Measurements from ENCODE around the gene ZNF749. TPM values are rescaled to one million over a fixed set of nuclear protein-coding genes. Genes with fewer than 3 reads are reported as not detected.

The ZNF749 gene
- 20.9 and 43.4 TPM in 2 replicates for total RNA-seq (2014; rRNA removed; shearing (Covaris generic); ENCODE audit: low replicate concordance)

DNA sequence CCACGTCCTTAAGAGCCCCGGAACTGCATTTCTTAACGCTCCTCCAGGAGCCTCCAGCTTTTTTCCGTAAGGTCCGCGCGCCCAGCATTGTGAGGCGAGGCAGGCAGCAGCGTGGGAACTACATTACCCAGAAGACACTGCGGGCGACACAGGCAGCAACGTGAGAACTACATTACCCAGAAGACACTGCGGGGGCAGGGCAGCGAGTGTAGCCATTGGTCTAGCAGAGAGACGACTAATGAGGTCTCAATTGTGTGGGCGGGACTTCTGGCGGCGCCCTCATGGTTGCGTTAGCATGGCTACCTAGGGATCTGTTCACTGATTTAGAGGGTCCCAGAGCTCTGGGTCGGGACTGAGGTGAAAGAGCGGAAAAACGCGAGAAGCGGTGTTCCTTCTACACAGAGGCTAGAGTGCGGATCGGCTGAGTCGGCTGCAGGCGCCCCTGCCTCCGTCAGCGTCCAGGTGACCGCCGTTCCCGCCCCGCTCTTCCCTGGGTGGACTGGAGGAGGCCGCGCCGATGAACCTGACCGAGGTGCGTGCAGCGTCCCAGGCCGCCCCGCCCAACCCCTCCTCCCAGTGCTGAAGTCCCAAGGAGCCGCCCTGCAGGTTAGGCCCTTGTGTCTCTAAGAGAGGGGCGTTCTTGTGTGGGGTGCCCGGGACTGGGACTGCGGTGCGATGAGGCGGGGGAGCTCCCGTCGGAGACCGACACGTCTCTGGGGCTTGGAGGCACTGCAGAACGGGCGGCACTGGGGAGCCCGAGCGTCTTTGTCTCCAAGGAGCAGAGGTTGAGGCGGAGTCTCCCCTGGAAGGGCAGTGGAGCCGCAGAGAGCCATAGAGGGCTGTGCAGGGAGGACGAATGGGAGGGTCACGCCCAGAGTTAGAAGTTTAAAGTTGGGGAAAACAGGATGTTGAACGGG is at the start of gene ZNF749:
Gene ZNF749, plus strand, starts transcription at position 264 of the 917 bp plus-strand sequence. Its CDS starts 254 bp downstream, at position 518.
- Histone ChIP-seq H2AFZ (ENCODE audit: low read length) (peak within 1 kb of the TSS; percentile 89), H4K20me1 (ENCODE audit: insufficient read depth, low read depth, low read length) (no peaks in the 10 kb centered on the region), H3K27me3 (ENCODE audit: low read length) (no peaks in the 10 kb centered on the region), H3K36me3 (ENCODE audit: insufficient read depth, low read length) (peaks cover 46% of the 10 kb centered on the region), H3K79me2 (ENCODE audit: low read length) (peaks cover 50% of the 10 kb centered on the region), H3K4me3 (ENCODE audit: low read length) (peak within 1 kb of the TSS; percentile 85), H3K27ac (ENCODE audit: low read length) (peak within 1 kb of the TSS; percentile 9; the same call in 1 of the 2 replicates), H3K9ac (ENCODE audit: low read length) (peak within 1 kb of the TSS; percentile 82), H3K4me2 (ENCODE audit: low read depth, low read length, poor library complexity, severe bottlenecking) (peak within 1 kb of the TSS; percentile 86), H3K9me2 (replicated peaks; ENCODE audit: insufficient read depth, low read length) (no peaks in the 10 kb centered on the region), H3K4me1 (ENCODE audit: low read length) (peaks cover 17% of the 10 kb centered on the region), H3K9me3 (ENCODE audit: low read length) (peaks cover 26% of the 10 kb centered on the region)
- DNase-seq = peak; percentile 100

DNA sequence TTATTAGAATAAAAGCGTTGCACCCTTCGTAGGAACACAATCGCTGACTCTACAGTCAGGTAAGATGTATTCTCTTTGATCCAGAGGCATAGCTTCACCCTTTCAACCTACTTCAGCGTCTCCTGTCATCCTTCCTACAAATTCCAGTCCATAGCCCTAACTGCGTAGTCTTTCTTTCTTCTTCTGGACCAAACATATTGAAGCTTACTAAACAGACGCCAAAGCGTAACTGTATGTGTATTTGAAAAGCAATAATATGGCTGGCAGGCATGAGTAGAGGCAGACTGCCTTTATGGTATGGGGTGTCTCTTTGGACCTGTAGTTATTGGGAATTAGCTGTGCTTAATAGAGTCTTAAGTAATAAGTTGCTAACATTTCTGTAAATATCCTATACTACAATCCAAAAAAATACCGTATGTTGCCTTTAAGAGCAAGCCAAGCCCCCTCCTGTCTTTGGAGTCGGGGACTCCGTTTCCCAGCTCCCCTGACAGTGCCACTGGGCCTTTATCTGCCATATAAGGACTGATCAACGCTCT is 45.9 kb upstream of the ZNF749 start:
- Histone ChIP-seq H3K4me3 (ENCODE audit: low read length) (peak overlapping the region; percentile 82), H3K9me2 (replicated peaks; ENCODE audit: insufficient read depth, low read length) (no peaks in the 10 kb centered on the region), H3K9ac (ENCODE audit: low read length) (peak overlapping the region; percentile 55), H3K27ac (ENCODE audit: low read length) (peak overlapping the region; percentile 38), H3K27me3 (ENCODE audit: low read length) (no peaks in the 10 kb centered on the region), H4K20me1 (ENCODE audit: insufficient read depth, low read depth, low read length) (no peaks in the 10 kb centered on the region), H3K9me3 (ENCODE audit: low read length) (peaks cover 38% of the 10 kb centered on the region), H3K36me3 (ENCODE audit: insufficient read depth, low read length) (peaks cover 21% of the 10 kb centered on the region), H2AFZ (ENCODE audit: low read length) (peak overlapping the region; percentile 61), H3K4me2 (ENCODE audit: low read depth, low read length, poor library complexity, severe bottlenecking) (peak overlapping the region; percentile 75), H3K79me2 (ENCODE audit: low read length) (peaks cover 42% of the 10 kb centered on the region), H3K4me1 (ENCODE audit: low read length) (peaks cover 17% of the 10 kb centered on the region)
- no peak for DNase-seq

DNA sequence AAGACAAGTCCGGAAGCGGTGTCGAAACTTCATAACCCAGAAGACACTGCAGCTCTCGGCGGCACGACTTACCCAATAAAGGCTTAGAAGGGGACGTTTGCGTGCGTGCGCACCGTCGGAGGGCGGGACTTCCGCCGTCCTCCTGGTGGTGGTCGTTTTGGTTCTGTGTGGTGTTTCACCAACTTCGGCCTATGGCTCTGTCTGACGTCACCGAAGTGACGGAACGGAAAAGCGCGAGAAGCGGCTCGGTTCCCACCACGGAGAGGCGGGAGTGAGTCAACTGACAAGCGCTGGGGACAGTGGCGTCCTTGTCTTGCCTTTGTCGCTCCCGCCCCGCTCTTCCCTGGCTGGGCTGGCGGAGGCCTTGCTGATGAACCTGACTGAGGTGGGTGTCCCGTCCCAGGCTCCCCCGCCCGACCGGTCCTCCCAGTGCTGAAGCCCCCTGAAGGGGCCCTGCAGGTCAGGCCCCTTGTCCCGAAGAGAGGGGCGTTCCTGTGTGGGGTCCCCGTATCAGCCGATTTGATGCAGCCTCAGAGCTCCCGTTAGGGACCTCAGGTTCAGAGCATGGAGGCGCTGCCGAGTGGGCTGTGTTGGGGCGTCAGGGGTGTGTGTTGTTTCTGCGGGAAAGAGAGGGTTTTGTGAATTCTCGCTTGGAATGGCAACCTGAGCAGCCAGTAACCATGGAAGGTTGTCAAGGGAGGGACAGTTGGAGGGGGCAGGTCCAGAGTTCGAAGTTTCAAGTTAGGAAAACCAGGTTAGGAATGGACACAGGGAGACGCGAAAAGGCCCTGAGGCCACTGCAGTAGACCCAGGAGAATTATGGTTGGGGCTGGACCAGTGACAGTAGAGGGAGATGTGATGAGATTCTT is 45.2 kb upstream of the ZNF749 start, which contains the start of gene ZNF548:
Gene ZNF548, plus strand, starts transcription at position 125 of the 869 bp plus-strand sequence. Its CDS starts 246 bp downstream, at position 371.
- DNase-seq = peak; percentile 100
- H3K9me2 ChIP-seq (replicated peaks; ENCODE audit: insufficient read depth, low read length) = no peaks in the 10 kb centered on the region
- H3K9ac ChIP-seq (ENCODE audit: low read length) = peak within 1 kb of the TSS; percentile 86
- H4K20me1 ChIP-seq (ENCODE audit: insufficient read depth, low read depth, low read length) = no peaks in the 10 kb centered on the region
- H2AFZ ChIP-seq (ENCODE audit: low read length) = peak within 1 kb of the TSS; percentile 70
- H3K36me3 ChIP-seq (ENCODE audit: insufficient read depth, low read length) = peaks cover 25% of the 10 kb centered on the region
- H3K27me3 ChIP-seq (ENCODE audit: low read length) = no peaks in the 10 kb centered on the region
- H3K4me1 ChIP-seq (ENCODE audit: low read length) = peaks cover 17% of the 10 kb centered on the region
- peak within 1 kb of the TSS; percentile 82 for H3K4me3 ChIP-seq (ENCODE audit: low read length)
- H3K9me3 ChIP-seq (ENCODE audit: low read length) = peaks cover 38% of the 10 kb centered on the region
- H3K4me2 ChIP-seq (ENCODE audit: low read depth, low read length, poor library complexity, severe bottlenecking) = peak within 1 kb of the TSS; percentile 75
- peaks cover 46% of the 10 kb centered on the region for H3K79me2 ChIP-seq (ENCODE audit: low read length)
- peak within 1 kb of the TSS; percentile 48 for H3K27ac ChIP-seq (ENCODE audit: low read length)

DNA sequence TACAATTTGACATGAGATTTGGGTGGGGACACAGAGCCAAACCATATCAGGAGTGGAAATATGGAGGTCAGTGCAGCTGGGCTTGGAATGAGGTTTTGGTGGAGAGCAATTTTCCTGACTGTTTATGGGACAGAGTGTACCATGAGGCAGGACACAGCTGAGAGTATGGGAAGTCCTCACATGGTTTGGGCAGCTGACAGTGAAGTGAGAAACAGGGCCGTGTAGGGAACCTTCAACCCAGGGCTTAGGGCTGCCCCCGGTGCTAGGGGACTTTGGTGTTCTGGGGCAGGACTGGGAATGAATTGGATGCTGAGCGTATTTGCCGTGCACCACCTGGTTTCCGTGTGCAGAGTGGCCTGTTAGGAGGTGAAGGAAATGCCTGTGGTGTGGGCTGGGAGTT is 39.4 kb upstream of the ZNF749 start:
- no peak overlapping the region for H3K27ac ChIP-seq (ENCODE audit: low read length)
- no peaks in the 10 kb centered on the region for H4K20me1 ChIP-seq (ENCODE audit: insufficient read depth, low read depth, low read length)
- no peaks in the 10 kb centered on the region for H3K9me2 ChIP-seq (replicated peaks; ENCODE audit: insufficient read depth, low read length)
- no peak overlapping the region for H2AFZ ChIP-seq (ENCODE audit: low read length)
- H3K4me1 ChIP-seq (ENCODE audit: low read length) = peaks cover 6% of the 10 kb centered on the region
- DNase-seq = no peak
- no peaks in the 10 kb centered on the region for H3K27me3 ChIP-seq (ENCODE audit: low read length)
- H3K4me3 ChIP-seq (ENCODE audit: low read length) = no peak overlapping the region
- H3K79me2 ChIP-seq (ENCODE audit: low read length) = peaks cover 54% of the 10 kb centered on the region
- no peak overlapping the region for H3K9ac ChIP-seq (ENCODE audit: low read length)
- H3K4me2 ChIP-seq (ENCODE audit: low read depth, low read length, poor library complexity, severe bottlenecking) = no peak overlapping the region
- H3K36me3 ChIP-seq (ENCODE audit: insufficient read depth, low read length) = peaks cover 76% of the 10 kb centered on the region
- peaks cover 59% of the 10 kb centered on the region for H3K9me3 ChIP-seq (ENCODE audit: low read length)

DNA sequence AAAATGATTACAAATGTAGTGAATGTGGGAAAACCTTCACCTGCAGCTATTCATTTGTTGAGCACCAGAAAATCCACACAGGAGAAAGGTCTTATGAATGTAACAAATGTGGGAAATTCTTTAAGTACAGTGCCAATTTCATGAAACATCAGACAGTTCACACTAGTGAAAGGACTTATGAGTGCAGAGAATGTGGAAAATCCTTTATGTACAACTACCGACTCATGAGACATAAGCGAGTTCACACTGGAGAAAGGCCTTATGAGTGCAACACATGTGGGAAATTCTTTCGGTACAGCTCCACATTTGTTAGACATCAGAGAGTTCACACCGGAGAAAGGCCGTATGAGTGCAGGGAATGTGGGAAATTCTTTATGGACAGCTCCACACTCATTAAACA is 36.3 kb upstream of the ZNF749 start:
- Histone ChIP-seq H3K27ac (ENCODE audit: low read length) (no peak overlapping the region), H3K36me3 (ENCODE audit: insufficient read depth, low read length) (peaks cover 81% of the 10 kb centered on the region), H3K9me3 (ENCODE audit: low read length) (peaks cover 62% of the 10 kb centered on the region), H4K20me1 (ENCODE audit: insufficient read depth, low read depth, low read length) (no peaks in the 10 kb centered on the region), H2AFZ (ENCODE audit: low read length) (no peak overlapping the region), H3K27me3 (ENCODE audit: low read length) (no peaks in the 10 kb centered on the region), H3K4me1 (ENCODE audit: low read length) (peaks cover 3% of the 10 kb centered on the region), H3K9me2 (replicated peaks; ENCODE audit: insufficient read depth, low read length) (no peaks in the 10 kb centered on the region), H3K4me3 (ENCODE audit: low read length) (no peak overlapping the region), H3K4me2 (ENCODE audit: low read depth, low read length, poor library complexity, severe bottlenecking) (no peak overlapping the region), H3K9ac (ENCODE audit: low read length) (no peak overlapping the region), H3K79me2 (ENCODE audit: low read length) (peaks cover 25% of the 10 kb centered on the region)
- no peak for DNase-seq

DNA sequence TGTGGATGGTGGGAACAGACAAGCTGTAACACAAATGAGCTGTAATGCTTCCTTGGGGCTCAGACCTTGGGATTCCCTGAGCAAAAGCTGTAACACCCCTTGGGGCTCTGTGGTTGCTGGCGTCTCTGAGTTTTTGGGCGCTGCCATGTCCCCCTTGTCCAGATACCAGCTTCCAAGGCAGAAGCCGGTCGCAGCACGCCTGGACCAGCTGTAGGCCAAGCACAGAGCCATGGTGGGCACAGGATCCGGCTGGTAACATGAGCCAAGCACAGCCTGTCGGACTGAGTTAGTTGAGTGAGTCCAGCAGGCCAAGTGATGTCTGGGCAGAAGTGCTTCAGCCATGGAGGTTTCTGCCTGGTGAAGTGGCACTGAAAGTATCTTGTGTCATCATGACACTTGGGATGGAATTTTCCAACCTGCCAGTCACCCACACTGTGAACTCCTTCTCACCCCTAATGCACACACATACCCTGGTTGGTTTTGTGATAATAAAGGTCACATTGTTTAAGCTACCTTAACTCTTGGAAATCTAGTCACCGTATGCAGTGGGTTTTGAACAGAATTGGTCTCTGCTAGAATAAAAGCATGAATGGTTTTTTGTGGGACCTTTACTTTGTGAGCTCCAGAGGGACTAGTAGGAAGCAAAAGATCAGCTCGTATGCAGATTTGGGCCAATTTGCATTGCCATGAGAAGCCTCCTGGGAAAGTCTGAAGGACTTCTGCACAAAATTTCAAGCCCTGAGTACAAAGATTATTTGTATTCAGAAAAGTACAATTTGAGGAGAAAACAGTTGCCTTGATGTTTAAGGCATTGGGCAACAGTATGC is 31.2 kb upstream of the ZNF749 start:
- DNase-seq = no peak
- H3K27me3 ChIP-seq (ENCODE audit: low read length) = no peaks in the 10 kb centered on the region
- H2AFZ ChIP-seq (ENCODE audit: low read length) = no peak overlapping the region
- H4K20me1 ChIP-seq (ENCODE audit: insufficient read depth, low read depth, low read length) = no peaks in the 10 kb centered on the region
- no peak overlapping the region for H3K4me2 ChIP-seq (ENCODE audit: low read depth, low read length, poor library complexity, severe bottlenecking)
- peaks cover 9% of the 10 kb centered on the region for H3K4me1 ChIP-seq (ENCODE audit: low read length)
- H3K9me2 ChIP-seq (replicated peaks; ENCODE audit: insufficient read depth, low read length) = no peaks in the 10 kb centered on the region
- H3K9ac ChIP-seq (ENCODE audit: low read length) = no peak overlapping the region
- H3K4me3 ChIP-seq (ENCODE audit: low read length) = no peak overlapping the region
- no peaks in the 10 kb centered on the region; the same call in 1 of the 2 replicates for H3K79me2 ChIP-seq (ENCODE audit: low read length)
- H3K27ac ChIP-seq (ENCODE audit: low read length) = no peak overlapping the region
- peaks cover 37% of the 10 kb centered on the region for H3K36me3 ChIP-seq (ENCODE audit: insufficient read depth, low read length)
- peaks cover 37% of the 10 kb centered on the region for H3K9me3 ChIP-seq (ENCODE audit: low read length)

DNA sequence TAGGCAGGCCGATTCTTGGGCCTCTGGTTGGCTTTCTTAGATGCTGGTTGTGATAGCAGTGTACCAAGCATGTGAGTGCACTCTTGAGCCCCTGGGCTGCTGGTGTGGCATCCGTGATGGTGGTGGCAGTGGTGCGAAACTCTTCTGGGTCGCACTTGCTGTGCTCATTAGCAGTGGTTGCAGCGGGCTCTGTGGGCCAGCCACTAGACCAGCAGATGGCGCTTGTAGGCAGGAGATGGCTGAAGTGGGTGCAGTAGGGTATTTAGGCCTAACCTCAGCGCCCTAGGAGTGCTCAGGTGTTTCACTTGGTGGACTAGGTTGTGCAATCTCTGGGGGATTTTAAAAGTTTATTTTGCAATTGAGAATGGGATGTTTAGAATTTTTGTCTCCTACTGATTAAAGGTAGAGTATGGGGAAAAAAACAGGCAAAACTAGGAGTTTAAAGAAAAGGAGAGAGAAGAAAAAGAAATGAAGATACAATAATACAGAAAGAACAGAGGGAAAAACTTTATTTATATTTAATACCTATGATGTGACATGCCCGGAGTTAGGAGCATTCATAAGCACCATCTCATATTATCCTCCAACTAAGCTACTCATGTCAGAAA is 28.5 kb upstream of the ZNF749 start:
- Histone ChIP-seq H3K9me2 (replicated peaks; ENCODE audit: insufficient read depth, low read length) (no peaks in the 10 kb centered on the region), H3K4me2 (ENCODE audit: low read depth, low read length, poor library complexity, severe bottlenecking) (no peak overlapping the region), H3K27me3 (ENCODE audit: low read length) (no peaks in the 10 kb centered on the region), H3K79me2 (ENCODE audit: low read length) (peaks cover 6% of the 10 kb centered on the region), H3K27ac (ENCODE audit: low read length) (no peak overlapping the region), H3K4me3 (ENCODE audit: low read length) (no peak overlapping the region), H3K4me1 (ENCODE audit: low read length) (peaks cover 18% of the 10 kb centered on the region), H2AFZ (ENCODE audit: low read length) (no peak overlapping the region), H4K20me1 (ENCODE audit: insufficient read depth, low read depth, low read length) (no peaks in the 10 kb centered on the region), H3K36me3 (ENCODE audit: insufficient read depth, low read length) (peaks cover 17% of the 10 kb centered on the region; the same call in 1 of the 2 replicates), H3K9ac (ENCODE audit: low read length) (no peak overlapping the region), H3K9me3 (ENCODE audit: low read length) (peaks cover 27% of the 10 kb centered on the region)
- DNase-seq = peak; percentile 94

Measured in Karpas-422 (cell line).